Activated B cell treated with CpG ODN at 0.5 μM for 24 hours (primary cell): ENCODE results near the gene AGAP2. TPM values are rescaled to one million over a fixed set of nuclear protein-coding genes. Genes with fewer than 3 reads are reported as not detected.
"Not testable (repeated sequence)": the region's sequence is repeated elsewhere in the genome, so short reads cannot be mapped to it uniquely, and the experiment has no call there.

Experiments
- ATAC-seq: fragments of 200-7000 bp; cut with Tn5 transposase; one replicate; pipeline ENCODE4 v1.10.0; 2021; ENCODE audit warnings: low read depth, mild to moderate bottlenecking, moderate library complexity
- CTCF ChIA-PET: fragments of 350-600 bp; sonication (Branson Sonifier 250); formaldehyde crosslinking; loops from one replicate; lab custom pipeline; 2021; ENCODE audit warnings: antibody characterized with exemption; lab: Charles Lee
- POLR2A ChIA-PET: fragments of 350-600 bp; sonication (Branson Sonifier 250); formaldehyde crosslinking; loops from one replicate; lab custom pipeline; 2021; ENCODE audit warnings: antibody characterized with exemption; lab: Charles Lee
- DNase-seq: peaks from one replicate; pipeline ENCODE4 v3.0.0; 2022
- H3K27ac Mint-ChIP-seq: one replicate; pipeline ENCODE4 v1.8.0; 2020; ENCODE audit warnings: mixed read lengths
- H3K27me3 Mint-ChIP-seq: one replicate; pipeline ENCODE4 v1.8.0; 2021; ENCODE audit warnings: mixed read lengths
- H3K36me3 Mint-ChIP-seq: one replicate; pipeline ENCODE4 v1.8.0; 2021; ENCODE audit warnings: low read depth, mixed read lengths
- H3K4me1 Mint-ChIP-seq: one replicate; pipeline ENCODE4 v1.8.0; 2021; ENCODE audit warnings: mixed read lengths
- H3K4me3 Mint-ChIP-seq: one replicate; pipeline ENCODE4 v1.8.0; 2020; ENCODE audit warnings: mild to moderate bottlenecking, mixed read lengths
- H3K9me3 Mint-ChIP-seq: one replicate; pipeline ENCODE4 v1.8.0; 2020; ENCODE audit warnings: mixed read lengths
- intact Hi-C: fragments of 100-400 bp; cut with micrococcal nuclease; formaldehyde crosslinking; loops from one replicate; pipeline ENCODE4 v1.15.1; 2024
- total RNA-seq: library from RNA; stranded (reverse); gene quantifications from 2 replicates; pipeline ENCODE4 v1.2.3, GENCODE V29; 2022
- TF ChIP-seq, protein P1 (sequence below): fragments of 200-600 bp; IDR thresholded peaks from one replicate; pipeline ENCODE4 v1.8.0; 2022; ENCODE audit warnings: antibody characterized with exemption, mild to moderate bottlenecking

The AGAP2 gene
- total RNA-seq, 1 donor from 2014 or later = 18.5 TPM

DNA sequence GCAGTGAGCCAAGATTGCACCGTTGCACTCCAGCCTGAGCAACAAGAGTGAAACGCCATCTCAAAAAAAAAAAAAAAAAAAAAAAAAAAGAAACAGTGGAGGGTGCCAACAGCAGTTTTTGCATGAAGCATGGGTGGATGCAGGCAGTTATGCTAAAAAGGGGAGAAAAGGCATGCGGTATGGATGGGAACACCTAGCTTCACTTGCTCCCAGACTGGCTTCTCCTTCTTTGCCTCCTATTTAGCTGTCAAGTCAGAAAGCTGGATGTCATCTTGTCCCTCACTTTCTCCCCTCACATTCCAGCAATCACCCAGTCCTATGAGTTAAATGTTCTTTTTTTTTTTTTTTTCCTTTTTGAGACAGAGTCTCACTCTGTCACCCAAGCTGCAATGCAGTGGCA lies 36.5 kb upstream of the AGAP2 start:
- CTCF ChIA-PET = interaction anchor here (1.9 kb wide), 1 partner anchor 19 kb away, joined by 5 read pairs; no protein-coding TSS in a partner anchor
- ATAC-seq (no peak), DNase-seq (no peak)
- no peaks in the 10 kb centered on the region for H3K9me3 Mint-ChIP-seq
- peaks cover 16% of the 10 kb centered on the region for H3K4me1 Mint-ChIP-seq
- no peak overlapping the region for H3K4me3 Mint-ChIP-seq
- TF ChIP-seq, protein P1, sequence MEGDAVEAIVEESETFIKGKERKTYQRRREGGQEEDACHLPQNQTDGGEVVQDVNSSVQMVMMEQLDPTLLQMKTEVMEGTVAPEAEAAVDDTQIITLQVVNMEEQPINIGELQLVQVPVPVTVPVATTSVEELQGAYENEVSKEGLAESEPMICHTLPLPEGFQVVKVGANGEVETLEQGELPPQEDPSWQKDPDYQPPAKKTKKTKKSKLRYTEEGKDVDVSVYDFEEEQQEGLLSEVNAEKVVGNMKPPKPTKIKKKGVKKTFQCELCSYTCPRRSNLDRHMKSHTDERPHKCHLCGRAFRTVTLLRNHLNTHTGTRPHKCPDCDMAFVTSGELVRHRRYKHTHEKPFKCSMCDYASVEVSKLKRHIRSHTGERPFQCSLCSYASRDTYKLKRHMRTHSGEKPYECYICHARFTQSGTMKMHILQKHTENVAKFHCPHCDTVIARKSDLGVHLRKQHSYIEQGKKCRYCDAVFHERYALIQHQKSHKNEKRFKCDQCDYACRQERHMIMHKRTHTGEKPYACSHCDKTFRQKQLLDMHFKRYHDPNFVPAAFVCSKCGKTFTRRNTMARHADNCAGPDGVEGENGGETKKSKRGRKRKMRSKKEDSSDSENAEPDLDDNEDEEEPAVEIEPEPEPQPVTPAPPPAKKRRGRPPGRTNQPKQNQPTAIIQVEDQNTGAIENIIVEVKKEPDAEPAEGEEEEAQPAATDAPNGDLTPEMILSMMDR = no peak
- H3K27ac Mint-ChIP-seq = no peak overlapping the region
- POLR2A ChIA-PET = interaction anchor here (0.6 to 0.7 kb wide), 3 partner anchors 18 to 53 kb away, joined by 4 to 8 read pairs (median 8); no protein-coding TSS in a partner anchor
- peaks cover 12% of the 10 kb centered on the region for H3K36me3 Mint-ChIP-seq
- no peaks in the 10 kb centered on the region for H3K27me3 Mint-ChIP-seq
- intact Hi-C loops = no loop called here

DNA sequence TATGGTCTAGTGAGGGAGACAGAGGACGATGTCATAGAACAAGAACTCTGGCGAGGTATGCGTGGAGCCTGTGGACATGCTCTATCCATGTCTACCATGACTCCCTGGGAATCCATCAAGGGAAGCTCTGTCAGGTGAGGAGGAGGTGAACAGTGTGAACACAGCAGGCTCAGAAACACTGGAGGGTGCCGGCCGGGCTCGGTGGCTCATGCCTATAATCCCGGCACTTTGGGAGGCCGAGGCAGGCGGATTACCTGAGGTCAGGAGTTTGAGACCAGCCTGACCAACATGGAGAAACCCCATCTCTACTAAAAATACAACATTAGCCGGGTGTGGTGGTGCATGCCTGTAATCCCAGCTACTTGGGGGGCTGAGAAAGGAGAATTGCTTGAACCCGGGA lies 36.1 kb upstream of the AGAP2 start:
- H3K27ac Mint-ChIP-seq, intact Hi-C loops, ATAC-seq, H3K9me3 Mint-ChIP-seq, H3K27me3 Mint-ChIP-seq, H3K4me3 Mint-ChIP-seq, DNase-seq: not testable (repeated sequence)
- Mint-ChIP-seq H3K36me3 (peaks cover 16% of the 10 kb centered on the region), H3K4me1 (peaks cover 18% of the 10 kb centered on the region)
- ChIA-PET POLR2A (interaction anchor here (0.7 kb wide), 1 partner anchor 53 kb away, joined by 8 read pairs; no protein-coding TSS in a partner anchor), CTCF (interaction anchor here (1.9 kb wide), 1 partner anchor 18 kb away, joined by 5 read pairs; no protein-coding TSS in a partner anchor)

DNA sequence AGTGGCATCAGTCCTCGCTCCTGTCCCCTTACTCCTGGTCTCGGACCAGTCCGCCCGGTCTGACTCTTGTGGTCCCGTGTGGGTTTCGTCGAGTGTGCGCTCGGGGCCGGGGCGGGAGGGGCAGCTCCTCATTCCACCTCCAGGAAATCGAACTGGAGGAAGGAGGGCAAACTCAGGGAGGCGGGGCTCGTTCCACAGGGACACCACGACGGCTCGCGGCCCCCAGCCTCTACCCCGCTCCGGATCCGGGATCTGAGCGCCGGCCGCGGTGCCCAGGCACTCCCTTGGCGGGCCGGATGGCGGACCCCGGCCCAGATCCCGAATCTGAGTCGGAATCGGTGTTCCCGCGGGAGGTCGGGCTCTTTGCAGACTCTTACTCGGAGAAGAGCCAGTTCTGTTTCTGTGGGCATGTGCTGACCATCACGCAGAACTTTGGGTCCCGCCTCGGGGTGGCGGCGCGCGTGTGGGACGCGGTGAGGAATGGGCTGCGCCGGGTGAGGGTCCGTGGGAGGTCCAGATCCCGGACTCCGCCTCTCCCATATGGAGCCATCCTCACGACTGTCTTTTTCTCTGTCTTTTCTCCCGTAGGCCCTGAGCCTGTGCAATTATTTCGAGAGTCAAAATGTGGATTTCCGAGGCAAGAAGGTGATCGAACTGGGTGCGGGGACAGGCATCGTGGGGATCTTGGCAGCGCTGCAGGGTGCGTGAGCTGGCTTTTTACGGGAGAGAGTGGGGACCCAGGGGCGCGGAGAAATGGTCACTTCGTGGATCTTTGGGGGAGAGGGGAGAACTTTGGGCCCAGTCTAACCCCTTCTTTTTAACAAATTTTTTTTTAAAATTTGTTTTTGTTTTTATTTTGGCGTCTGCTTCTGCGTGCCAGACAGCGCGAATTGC lies 34.1 kb upstream of the AGAP2 start, which contains the start of gene EEF1AKMT3:
Gene EEF1AKMT3 (plus strand): TSS at position 186 of the 894 bp plus-strand sequence. CDS start 111 bp downstream, at position 297.
- Mint-ChIP-seq H3K4me3 (peak within 1 kb of the TSS; percentile 98), H3K36me3 (peaks cover 31% of the 10 kb centered on the region), H3K4me1 (peaks cover 18% of the 10 kb centered on the region), H3K27me3 (no peaks in the 10 kb centered on the region), H3K9me3 (no peaks in the 10 kb centered on the region), H3K27ac (peak within 1 kb of the TSS; percentile 98)
- ChIA-PET CTCF (interaction anchor here (0.7 kb wide), 1 partner anchor 132 kb away, joined by 4 read pairs; no protein-coding TSS in a partner anchor), POLR2A (interaction anchor here (0.5 to 1.3 kb wide), 13 partner anchors 9 to 317 kb away, joined by 3 to 11 read pairs (median 4); partner anchors contain the start of genes CDK4, CTDSP2, INHBE and TSFM)
- no peak for DNase-seq
- peak; percentile 21 for ATAC-seq
- intact Hi-C loops = loop anchor here (1.0 kb wide), 4 partner anchors 10 to 28 kb away; partner anchors contain the start of genes CDK4 and TSFM
- TF ChIP-seq, protein P1 = no peak

DNA sequence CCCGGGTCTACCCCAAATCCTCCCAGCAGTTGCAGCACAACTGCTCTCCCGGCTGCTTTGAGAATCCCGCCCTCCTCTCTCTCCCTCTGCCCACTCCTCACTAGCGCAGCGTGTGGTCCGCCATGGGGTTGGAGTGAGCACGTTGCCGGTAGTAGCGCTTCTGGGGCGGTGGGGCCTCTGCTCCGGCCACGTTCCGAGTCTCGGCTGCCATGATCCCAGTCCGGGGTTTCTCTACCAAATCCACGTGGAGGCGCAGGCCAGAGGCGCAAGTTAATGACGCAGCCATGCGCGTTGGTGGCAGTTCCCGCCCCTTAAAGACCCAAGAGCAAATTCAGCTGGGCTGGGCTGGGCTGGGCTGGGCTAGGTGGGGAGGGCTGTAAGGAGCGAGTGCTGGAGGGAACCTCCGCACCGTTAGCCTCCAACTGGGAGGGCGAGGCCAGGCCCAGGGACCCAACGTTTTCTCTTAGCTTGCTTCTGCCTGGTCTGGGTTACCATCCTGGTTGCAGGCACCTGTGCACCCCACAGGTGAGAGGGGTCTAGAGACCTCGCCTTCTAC lies 33.4 kb upstream of the AGAP2 start, which contains the start of gene METTL1:
Gene METTL1 (minus strand): TSS at position 233 of the 556 bp plus-strand sequence. CDS start 22 bp downstream, at position 211.
- POLR2A ChIA-PET = interaction anchor here (0.5 to 1.3 kb wide), 12 partner anchors 9 to 317 kb away, joined by 3 to 11 read pairs (median 4); partner anchors contain the start of genes CDK4, CTDSP2, INHBE and TSFM
- Mint-ChIP-seq H3K27ac (peak within 1 kb of the TSS; percentile 98), H3K4me3 (peak within 1 kb of the TSS; percentile 98), H3K36me3 (peaks cover 31% of the 10 kb centered on the region), H3K9me3 (no peaks in the 10 kb centered on the region), H3K4me1 (peaks cover 19% of the 10 kb centered on the region), H3K27me3 (peaks cover under 1% of the 10 kb centered on the region)
- DNase-seq (peak; percentile 81), ATAC-seq (peak; percentile 91)
- intact Hi-C loops = loop anchor here (1.0 kb wide), 4 partner anchors 10 to 28 kb away; partner anchors contain the start of genes CDK4 and TSFM
- CTCF ChIA-PET = interaction anchor here (0.7 kb wide), 1 partner anchor 133 kb away, joined by 4 read pairs; no protein-coding TSS in a partner anchor
- TF ChIP-seq, protein P1 = no peak

DNA sequence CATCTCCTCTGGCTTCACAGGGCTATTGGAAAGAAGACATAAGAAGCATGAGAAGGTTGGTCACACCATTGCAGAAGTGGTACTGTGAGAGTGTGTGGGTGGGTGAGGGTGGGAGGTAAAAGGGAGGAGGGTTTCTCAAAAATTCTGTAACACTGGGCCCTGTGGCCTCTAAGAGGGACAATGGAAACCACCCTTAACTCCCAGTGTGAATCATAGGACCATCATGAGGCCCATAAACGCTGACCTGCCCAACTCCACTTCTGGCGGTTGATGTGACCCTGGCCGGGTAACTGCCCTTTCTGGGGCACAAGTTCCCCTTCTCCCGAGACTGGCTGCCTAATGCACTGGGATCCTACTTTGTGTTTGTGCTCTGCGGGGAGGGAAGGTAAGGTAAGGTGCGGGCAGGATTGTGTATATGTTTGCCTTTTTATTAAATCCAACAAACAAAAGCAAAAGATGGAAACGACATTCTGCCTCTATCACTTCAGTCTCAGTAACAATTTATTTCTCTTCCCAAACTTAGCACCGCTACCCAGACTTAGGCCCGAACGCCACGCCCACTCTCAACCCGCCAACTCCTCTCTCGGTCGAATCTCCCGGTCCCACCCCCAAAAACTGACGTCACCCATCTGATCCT lies 32.8 kb upstream of the AGAP2 start:
- ChIA-PET CTCF (no interaction called here), POLR2A (interaction anchor here (0.9 to 1.3 kb wide), 4 partner anchors 10 to 73 kb away, joined by 4 to 11 read pairs (median 7); partner anchors contain the start of gene TSFM)
- peaks cover 31% of the 10 kb centered on the region for H3K36me3 Mint-ChIP-seq
- H3K9me3 Mint-ChIP-seq = no peaks in the 10 kb centered on the region
- TF ChIP-seq, protein P1 = no peak
- intact Hi-C loops = no loop called here
- DNase-seq (no peak), ATAC-seq (peak; percentile 75)
- peaks cover 25% of the 10 kb centered on the region for H3K4me1 Mint-ChIP-seq
- peaks cover 6% of the 10 kb centered on the region for H3K27me3 Mint-ChIP-seq
- peak overlapping the region; percentile 98 for H3K27ac Mint-ChIP-seq
- peak overlapping the region; percentile 98 for H3K4me3 Mint-ChIP-seq
